22Rv1 (cell line): ENCODE results near the gene KRTAP27-1.

ENCODE experiments used
- H3K27ac ChIP-seq: fragments of 450-650 bp; 2 replicates; pipeline ENCODE4 v1.5.1; 2017
- CTCF ChIP-seq: fragments of 450-650 bp; IDR thresholded peaks from 2 replicates; pipeline ENCODE4 v1.5.1; 2017; ENCODE audit warnings: mild to moderate bottlenecking
- ZFX ChIP-seq: fragments of 450-650 bp; IDR thresholded peaks from 2 replicates; pipeline ENCODE4 v1.6.1; 2017; ENCODE audit warnings: antibody characterized with exemption, borderline replicate concordance

Gene KRTAP27-1

GRCh38 chr21:30289215-30289614 is 48.3 kb downstream of the KRTAP27-1 start, which contains the start of gene KRTAP25-1:
Gene KRTAP25-1, minus strand, starts transcription at chr21:30289514. Its CDS starts 24 bp downstream, at chr21:30289490.
- no peak within 1 kb of the TSS for H3K27ac ChIP-seq
- no peak for TF ChIP-seq CTCF
- TF ChIP-seq ZFX, result no peak
